ENCODE results near the gene COPS7B. TPM values are rescaled to one million over a fixed set of nuclear protein-coding genes. Genes with fewer than 3 reads are reported as not detected.

Gene COPS7B
- total RNA-seq, 1 donor from 2014 or later: 30.5 TPM

GRCh38 chr2:231856959-231857358 is 70.7 kb downstream of the COPS7B start:
- no peak overlapping the region for H3K4me3 ChIP-seq (ENCODE audit: low read depth, low read length)
- no peak for DNase-seq (ENCODE audit: low read depth)
- no peak for TF ChIP-seq CTCF (IDR thresholded peaks at IDR 0.05; ENCODE audit: insufficient read depth, low read length, poor library complexity, severe bottlenecking)
- H3K27me3 ChIP-seq (ENCODE audit: control insufficient read depth, insufficient read depth, low read length): peaks cover 2% of the 10 kb centered on the region
- no peaks in the 10 kb centered on the region for H3K36me3 ChIP-seq (ENCODE audit: control insufficient read depth, insufficient read depth, low read length)

Other genes starting within 250 kb of the COPS7B start
- not detected in 2 replicates for gene TEX44, start 193.6 kb upstream of the COPS7B start, total RNA-seq
- gene PTMA, start 77.9 kb upstream of the COPS7B start, total RNA-seq: 757 and 913 TPM in 2 replicates
- gene PDE6D, start 5.2 kb upstream of the COPS7B start, total RNA-seq: 30.5 and 34.6 TPM in 2 replicates
- not detected in 2 replicates for gene NPPC, start 140.0 kb downstream of the COPS7B start, total RNA-seq
- 25.2 and 31.7 TPM in 2 replicates for gene DIS3L2, start 175.3 kb downstream of the COPS7B start, total RNA-seq

Data from kidney epithelial cell (primary cell).